ENCODE measurements around the gene C11orf21.

The C11orf21 gene

DNA sequence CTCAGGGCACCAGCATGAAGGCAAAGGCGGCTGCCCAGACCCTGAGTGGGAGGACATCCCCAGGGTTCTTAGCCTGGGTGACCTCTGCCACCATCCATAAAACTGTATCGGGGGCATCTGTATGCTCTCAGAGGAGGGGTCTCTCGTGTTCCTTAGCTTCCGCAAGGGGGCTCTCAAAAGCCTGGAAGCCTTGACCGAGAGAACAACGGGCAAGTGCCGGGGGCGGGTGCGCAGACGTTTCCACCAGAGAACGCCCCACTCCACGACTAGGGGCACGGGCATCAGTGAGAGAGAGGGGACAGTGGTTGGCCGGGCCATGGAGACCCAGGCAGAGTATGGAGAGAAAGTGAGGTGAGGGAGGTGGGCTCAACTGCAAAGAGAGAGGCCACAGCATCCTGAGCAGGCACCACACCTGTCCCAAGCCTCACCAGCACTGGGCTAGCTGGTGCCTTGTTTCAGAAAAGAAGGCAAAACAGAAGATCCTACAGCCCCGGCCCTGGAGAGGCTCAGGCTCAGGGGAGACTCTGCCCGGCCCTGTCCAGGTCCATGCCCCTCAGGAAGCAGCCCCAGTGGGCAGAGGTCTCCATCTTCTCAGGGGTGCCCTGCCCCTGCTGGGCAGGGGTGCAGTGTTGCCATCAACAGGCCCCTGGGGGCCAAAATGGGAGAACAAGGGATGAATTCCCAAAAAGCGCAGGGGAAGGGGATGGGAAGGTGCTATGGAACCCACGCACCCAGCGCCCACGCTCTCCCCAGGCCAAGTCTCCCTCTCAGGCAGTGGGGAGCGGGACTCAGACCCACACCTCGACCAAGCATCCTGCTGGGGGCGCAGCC lies 6.0 kb upstream of the C11orf21 start:
- DNase-seq: no peak

GRCh38 chr11:2306877-2307500 lies 5.3 kb upstream of the C11orf21 start:
- no peak for DNase-seq

GRCh38 chr11:2306452-2306823 lies 4.7 kb upstream of the C11orf21 start:
- DNase-seq: no peak

DNA sequence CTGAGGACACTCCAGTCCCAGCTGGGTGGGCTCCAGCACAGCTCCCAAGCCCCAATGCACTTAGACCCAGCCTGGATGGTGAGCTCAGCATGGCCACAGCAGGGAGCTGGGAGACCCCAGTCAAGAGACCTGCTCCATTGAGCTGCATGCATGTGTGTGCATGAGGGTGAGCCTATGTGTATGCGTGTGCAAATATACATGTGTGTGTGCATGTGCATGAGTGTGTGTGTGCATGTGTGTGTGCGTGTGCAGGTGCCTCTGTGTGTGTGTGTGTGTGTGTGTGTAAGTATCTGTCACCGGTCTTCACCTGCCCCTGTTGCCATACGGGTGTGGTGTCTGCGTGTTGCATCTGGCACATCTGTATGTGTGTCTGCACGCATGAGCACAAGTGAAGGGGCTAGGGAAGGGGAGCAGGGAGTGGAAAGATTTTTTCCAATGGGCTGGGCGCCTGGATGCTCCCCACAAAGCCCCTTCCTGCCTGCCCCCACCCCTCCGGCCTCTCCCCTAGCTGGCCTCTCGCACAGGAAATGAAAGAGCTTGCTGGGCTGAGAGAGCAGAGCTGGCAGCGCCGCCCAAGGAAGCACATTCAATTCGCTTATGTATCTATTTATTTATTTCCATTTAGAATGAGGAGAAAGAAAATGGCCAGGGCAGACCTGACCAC lies 4.2 kb upstream of the C11orf21 start:
- no peak for DNase-seq

DNA sequence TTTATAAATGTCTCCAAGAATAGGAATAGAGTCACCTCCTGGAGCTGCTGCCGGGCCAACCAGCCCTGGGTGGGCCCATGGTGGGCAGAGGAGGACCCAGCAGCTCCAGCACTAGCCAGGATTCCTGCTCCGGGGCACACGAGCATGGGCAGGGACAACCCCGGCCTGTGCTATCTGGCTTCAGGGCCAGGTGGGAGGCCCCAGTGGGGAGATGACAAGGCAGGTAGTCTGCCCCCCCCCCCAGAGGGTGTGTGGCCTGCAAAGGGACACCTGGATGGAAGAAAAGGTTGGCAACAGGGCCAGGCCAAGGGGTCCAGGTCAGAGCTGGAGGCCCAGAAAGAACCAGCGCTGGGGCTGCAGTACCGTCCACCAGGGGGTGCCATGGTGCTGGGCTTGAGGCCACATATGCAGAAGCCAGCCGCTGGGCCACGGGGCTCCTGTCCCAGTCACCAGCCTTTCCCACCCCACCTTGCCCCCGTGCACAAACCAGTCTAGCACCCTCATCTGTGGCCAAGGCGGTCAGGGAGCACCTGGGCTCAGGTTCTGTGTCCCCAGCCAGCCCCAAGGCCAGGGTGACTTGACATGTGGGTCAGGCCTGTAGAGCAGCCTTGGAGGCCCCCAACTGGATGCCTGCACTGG lies 3.5 kb upstream of the C11orf21 start:
- no peak for DNase-seq

GRCh38 chr11:2304506-2305139 lies 2.9 kb upstream of the C11orf21 start:
- no peak for DNase-seq

GRCh38 chr11:2303627-2304505 lies 2.1 kb upstream of the C11orf21 start:
- no peak for DNase-seq

- no peak for DNase-seq
Measured at GRCh38 chr11:2302896-2303626, 1.3 kb upstream of the C11orf21 start.

DNA sequence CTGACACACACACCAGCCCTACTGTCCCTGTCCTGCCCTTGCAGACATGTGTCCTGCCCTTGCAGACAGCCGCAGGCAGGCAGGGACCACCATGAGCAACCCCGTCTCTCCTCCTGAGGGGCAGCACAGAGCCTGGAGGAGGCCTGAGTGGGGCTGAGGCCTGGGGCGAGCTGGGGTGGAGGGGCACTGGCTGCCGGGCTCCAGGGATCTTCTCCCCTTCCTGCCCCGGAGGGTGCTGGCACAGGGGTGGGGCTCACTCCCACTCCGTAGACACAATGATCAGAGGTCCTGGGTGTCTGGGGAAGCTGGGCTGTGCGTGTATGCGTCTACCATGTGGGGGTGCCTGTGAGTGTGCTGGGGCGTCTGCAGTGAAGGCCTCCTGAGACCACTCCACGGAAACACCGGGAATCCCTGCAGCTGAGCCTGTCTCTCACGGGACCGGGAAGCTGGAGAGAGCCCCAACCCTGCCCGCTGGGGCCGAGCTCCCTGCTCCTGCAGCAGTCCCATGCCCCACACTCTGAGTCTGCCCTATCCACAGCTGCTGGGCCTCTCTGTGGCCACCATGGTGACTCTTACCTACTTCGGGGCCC lies 683 bp upstream of the C11orf21 start:
- DNase-seq: no peak

DNA sequence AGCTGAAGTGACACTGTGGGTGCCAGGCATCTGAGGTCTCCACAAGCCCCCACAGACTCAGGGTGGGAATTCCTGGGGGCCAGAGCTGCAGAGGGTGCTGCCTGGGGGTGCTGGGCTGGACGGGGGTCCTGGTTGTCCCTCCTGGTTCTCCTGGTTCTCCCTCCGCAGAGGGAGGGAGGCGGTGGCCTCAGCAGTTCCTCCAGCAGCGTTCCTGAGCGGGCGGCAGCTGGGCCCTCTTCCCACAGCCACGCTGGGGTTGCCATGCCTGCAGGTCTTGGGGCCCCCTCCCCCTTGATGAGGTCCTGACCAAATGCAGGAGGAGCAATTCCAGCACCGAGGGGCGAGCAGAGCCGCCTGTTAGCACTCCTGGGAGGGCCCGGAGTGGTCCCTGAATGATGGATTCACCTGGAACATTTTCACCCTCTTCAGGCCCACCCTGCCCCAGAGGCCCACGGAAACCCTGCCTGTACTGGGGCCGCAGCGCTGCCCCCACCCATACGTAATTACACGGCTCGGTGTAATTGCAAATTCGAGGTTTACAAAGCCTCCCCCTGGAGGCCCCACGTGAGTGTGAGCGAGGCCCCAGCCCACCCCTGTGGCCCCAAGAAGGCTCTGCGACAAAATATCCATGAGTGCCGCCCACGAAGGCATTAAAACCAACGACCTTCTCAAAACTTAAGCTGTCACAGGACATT lies 635 bp downstream of the C11orf21 start:
- DNase-seq: no peak

DNA sequence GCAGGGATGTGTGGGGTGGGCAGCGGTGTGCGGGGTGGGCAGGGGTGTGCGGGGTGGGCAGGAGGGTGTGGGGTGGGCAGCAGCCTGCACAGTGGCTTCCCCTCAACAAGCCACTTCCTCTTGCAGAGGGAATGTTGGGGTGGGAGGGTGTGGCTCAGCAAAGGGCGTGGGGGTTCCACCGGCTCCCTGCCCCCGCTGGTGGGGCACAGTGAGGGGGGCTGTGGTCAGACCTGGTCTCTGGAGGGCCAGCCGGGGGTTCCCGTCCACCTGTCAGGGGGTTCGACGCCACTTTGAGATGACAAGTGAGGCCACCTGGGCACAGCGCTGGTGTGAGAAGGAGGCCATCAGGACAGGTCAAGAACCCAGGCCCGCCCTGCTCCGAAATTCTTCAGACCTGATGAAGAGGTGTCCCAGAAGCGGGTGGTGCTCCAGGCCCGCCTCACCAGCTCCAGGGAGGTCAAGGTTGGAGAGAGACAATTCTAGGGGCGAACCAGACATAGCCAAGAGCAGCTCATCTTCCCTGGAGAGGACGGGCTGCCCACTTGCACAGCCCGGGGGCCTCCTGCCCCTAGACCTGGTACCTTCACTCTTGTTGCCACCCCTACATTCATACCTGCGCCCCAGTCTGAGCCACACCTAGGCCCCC lies 1.3 kb downstream of the C11orf21 start:
- no peak for DNase-seq

- DNase-seq: no peak
Measured at GRCh38 chr11:2299773-2300172, 1.9 kb downstream of the C11orf21 start.

GRCh38 chr11:2298795-2299761 lies 2.6 kb downstream of the C11orf21 start:
- DNase-seq: no peak

DNA sequence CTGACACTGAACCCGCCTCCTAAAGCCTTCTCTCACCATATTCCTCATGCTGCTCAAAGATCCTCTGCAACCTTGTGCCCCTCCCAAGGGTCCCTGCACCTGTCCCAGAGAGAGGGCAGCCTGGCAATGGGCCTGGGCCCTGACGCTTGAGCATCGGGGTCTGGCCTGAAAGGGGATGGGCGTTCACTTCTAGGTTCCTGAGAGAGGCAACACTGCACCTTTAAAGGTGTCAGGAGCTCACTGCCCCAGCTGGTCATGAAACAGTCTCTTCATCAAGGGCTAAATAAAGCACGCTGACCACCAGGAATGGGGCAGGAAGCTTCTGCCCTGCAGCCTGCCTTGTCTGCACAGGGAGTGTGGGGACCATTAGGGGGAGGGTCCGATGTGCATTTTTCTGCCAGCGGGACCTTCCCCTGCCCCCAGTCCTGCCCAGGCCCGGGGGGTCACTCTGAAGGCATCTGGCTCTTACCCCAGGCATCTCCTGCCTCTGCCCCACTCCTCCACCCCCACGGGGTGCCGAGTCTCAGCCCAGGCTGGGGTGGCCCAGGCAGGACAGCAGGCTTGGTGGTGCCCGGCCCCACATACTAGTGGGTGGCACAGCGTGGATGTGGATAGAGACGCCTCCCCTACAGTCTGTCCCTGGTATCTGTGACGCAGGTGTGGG lies 3.5 kb downstream of the C11orf21 start:
- DNase-seq: no peak

DNA sequence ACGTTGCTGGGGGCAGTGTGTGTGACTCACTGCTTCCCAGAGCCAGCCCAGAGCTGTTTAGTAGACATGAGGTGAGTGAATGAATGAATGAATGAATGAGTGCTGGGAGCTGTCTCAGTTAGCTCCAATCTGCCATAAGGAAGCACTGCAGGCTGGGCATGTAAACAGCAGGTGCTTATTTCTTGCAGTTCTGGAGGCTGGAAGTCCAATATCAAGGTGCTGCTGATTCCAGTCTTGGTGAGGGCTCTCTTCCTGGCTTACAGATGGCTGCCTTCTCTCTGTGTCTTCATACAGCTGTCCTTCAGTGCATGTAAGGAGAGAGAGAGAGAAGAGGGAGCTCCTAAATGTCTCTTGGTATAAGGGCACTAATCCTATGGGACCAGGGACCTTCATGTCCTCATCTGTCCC lies 4.1 kb downstream of the C11orf21 start:
- DNase-seq: no peak

- no peak for DNase-seq
Measured at GRCh38 chr11:2296913-2297622, 4.7 kb downstream of the C11orf21 start.

Measured in DMS79 (cell line).